Cardiac fibroblast (primary cell): ENCODE results near the gene CETN2.
"Not testable (repeated sequence)": the region's sequence is repeated elsewhere in the genome, so short reads cannot be mapped to it uniquely, and the experiment has no call there.

Source experiments
- DNase-seq, 2 donors: peaks; one replicate each; pipeline versions ENCODE4 v3.0.0 to v3.0.0-alpha.2; 2010; ENCODE audit warnings: low read depth in 2 of 2
- H3K4me3 ChIP-seq, 2 donors: replicated peaks in 1 of 2; 1 replicate in 1 of 2; 2 replicates in 1 of 2; pipeline ENCODE4 v1.5.1; 2011; ENCODE audit warnings: low read depth in 2 of 2, low read length in 2 of 2, mild to moderate bottlenecking in 2 of 2, moderate library complexity in 1 of 2
- TF ChIP-seq, protein P1 (sequence below): IDR thresholded peaks from one replicate; pipeline ENCODE4 v1.5.1; 2011; ENCODE audit warnings: low read depth, mild to moderate bottlenecking, low read length, inconsistent platforms

CETN2 gene

DNA sequence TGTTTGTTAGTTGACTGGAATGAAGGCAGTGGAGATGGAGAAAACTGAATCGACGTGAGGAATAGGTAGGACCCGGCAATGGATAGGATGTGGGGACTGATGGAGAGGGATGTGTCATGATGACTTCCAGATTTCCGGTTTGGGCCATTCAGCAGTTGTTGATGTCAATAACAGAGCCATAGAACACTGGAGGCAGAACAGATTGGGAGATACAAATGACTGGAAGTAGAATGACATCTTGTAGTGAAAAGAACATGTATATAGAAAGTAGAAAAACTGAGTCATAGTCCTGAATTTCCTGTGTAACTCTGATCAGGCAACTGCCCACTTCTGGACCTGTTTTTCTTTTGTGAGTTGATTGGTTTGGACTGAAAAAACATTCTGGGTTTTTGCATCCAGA, 24.5 kb downstream of the CETN2 start:
- TF ChIP-seq, protein P1, sequence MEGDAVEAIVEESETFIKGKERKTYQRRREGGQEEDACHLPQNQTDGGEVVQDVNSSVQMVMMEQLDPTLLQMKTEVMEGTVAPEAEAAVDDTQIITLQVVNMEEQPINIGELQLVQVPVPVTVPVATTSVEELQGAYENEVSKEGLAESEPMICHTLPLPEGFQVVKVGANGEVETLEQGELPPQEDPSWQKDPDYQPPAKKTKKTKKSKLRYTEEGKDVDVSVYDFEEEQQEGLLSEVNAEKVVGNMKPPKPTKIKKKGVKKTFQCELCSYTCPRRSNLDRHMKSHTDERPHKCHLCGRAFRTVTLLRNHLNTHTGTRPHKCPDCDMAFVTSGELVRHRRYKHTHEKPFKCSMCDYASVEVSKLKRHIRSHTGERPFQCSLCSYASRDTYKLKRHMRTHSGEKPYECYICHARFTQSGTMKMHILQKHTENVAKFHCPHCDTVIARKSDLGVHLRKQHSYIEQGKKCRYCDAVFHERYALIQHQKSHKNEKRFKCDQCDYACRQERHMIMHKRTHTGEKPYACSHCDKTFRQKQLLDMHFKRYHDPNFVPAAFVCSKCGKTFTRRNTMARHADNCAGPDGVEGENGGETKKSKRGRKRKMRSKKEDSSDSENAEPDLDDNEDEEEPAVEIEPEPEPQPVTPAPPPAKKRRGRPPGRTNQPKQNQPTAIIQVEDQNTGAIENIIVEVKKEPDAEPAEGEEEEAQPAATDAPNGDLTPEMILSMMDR = no peak
- H3K4me3 ChIP-seq = no peak overlapping the region
- DNase-seq = no peak

DNA sequence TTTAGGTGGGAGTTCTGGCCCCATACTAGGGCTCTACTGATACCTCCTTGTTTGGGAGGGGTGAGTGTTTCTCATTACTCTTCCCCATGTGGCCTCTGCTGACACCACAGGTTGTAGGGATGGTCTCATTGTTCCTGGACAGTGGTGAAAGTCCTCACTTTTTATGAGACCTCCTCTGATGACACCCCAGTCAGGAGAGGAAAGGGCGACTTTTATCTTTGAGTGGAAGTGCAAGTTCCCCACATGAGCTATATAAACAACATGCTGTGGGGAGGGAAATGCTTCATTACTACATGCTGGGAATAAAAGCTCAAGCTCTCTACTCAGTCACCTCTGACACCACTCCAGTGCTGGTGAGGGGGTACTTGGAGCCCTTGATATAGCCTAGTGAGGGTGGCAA, 31.6 kb downstream of the CETN2 start:
- H3K4me3 ChIP-seq = no peak overlapping the region
- no peak for DNase-seq
- TF ChIP-seq, protein P1 = no peak

DNA sequence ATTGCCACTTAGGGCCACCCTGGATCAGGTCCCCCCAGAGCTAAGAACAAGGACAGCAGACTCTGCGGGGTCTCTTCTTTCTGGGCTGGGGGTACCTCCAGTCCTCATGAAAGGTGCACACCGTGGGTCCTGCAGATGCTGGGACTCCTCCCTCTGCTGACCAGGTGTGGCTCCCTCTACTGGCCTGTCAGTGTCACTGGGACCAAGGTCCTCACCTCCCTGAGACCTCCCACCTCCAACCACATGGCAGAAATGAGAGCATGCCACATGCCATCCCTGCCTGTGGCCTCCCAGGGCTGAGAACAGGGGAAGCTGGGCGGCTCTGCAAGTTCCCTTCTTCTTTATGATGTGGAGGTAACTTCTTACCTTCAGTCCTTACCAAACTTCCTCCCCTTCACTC, 43.5 kb downstream of the CETN2 start:
- not testable (repeated sequence) for H3K4me3 ChIP-seq

More for the DNA sequence above, 43.5 kb downstream of the CETN2 start:
- not testable (repeated sequence) for DNase-seq
